Uterus (tissue), 4 donors: ENCODE results near the gene NSD2. TPM values are rescaled to one million over a fixed set of nuclear protein-coding genes. Genes with fewer than 3 reads are reported as not detected.

Experiments used
- DNase-seq, 2 donors: peaks; one replicate each; pipeline ENCODE4 v3.0.0-alpha.2; 2019 to 2020
- H3K27ac ChIP-seq, 2 donors: fragments of 200-600 bp; sonication (generic); 1 replicate in 1 of 2; 2 replicates in 1 of 2; pipeline ENCODE4 v1.5.1; 2016 to 2018
- H3K27me3 ChIP-seq, 2 donors: fragments of 200-600 bp; sonication (generic); one replicate each; pipeline ENCODE4 v1.5.1; 2018 to 2019; ENCODE audit warnings: control low read depth in 1 of 2
- H3K36me3 ChIP-seq, 2 donors: fragments of 200-600 bp; sonication (generic); one replicate each; pipeline ENCODE4 v1.5.1; 2019; ENCODE audit warnings: control low read depth in 1 of 2
- H3K4me1 ChIP-seq, 2 donors: fragments of 200-600 bp; sonication (generic); one replicate each; pipeline ENCODE4 v1.5.1; 2018 to 2019; ENCODE audit warnings: control low read depth in 1 of 2
- H3K4me3 ChIP-seq, 2 donors: fragments of 200-600 bp; sonication (generic); 1 replicate in 1 of 2; 2 replicates in 1 of 2; pipeline ENCODE4 v1.5.1; 2018 to 2019; ENCODE audit warnings: mild to moderate bottlenecking in 1 of 2
- H3K9me3 ChIP-seq, 2 donors: fragments of 200-600 bp; sonication (generic); one replicate each; pipeline ENCODE4 v1.5.1; 2019; ENCODE audit warnings: control low read depth in 1 of 2
- POLR2A ChIP-seq, 2 donors: fragments of 450-650 bp; IDR thresholded peaks; one replicate each; pipeline ENCODE4 v1.6.1; 2016; ENCODE audit warnings: antibody characterized with exemption in 2 of 2, mild to moderate bottlenecking in 1 of 2, moderate library complexity in 1 of 2
- intact Hi-C: fragments of 100-400 bp; cut with DNase I; formaldehyde crosslinking; loops from one replicate; pipeline ENCODE4 v1.15.1; 2023; ENCODE audit warnings: low total_unique reads
- total RNA-seq, 4 donors: library from RNA; depleted of rRNA in 3 of 4; stranded (reverse); fragments of >200 nt in 3 of 4; gene quantifications; one replicate each; pipeline versions ENCODE4 v1.1.0 to v1.2.4, GENCODE V29; 2014 to 2023
- TF ChIP-seq, protein P1 (sequence below), 4 experiments: fragments of 200-600 bp in 2 of 4; fragments of 450-650 bp in 2 of 4; sonication (generic) in 2 of 4; IDR thresholded peaks; one replicate each; pipeline ENCODE4 v1.5.1; 2016 to 2019; ENCODE audit warnings: antibody characterized with exemption in 4 of 4, mild to moderate bottlenecking in 2 of 4, moderate library complexity in 1 of 4
- donor health status: DM: yes; HTN: yes; CAD: no.

Gene NSD2
- total RNA-seq, 4 donors from 2014 or later = 10.3 to 75.3 (median 49.0) TPM

DNA sequence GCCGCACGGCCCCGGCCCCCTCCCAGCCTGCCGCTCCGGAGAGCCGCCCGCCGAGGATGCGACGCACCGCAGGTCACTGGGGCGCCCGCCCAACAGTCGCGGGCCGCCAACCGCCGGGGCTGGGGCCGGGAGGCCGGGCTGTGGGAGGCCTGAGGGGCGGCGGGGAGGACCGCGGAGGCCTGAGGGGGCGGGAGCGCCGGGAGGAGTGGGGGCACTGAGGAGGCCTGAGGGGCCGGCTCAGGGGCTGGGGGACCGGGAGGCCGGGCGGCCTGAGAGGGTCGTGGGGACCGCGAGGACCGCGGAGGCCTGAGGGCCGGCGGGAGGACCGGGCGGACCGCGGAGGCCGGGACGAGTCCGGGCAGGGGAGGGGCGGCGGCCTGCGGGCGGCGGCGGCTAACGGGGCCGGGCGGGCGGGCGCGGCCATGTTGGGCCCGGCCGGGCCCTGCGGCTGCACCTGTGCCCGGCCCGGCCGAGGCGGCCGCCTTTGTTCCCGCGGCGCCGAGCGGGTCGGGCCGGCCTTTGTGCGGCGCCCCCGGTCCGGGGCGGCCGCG, 353 bp downstream of the NSD2 start:
- Histone ChIP-seq H3K27ac (peak overlapping the region; percentile 94 to 95), H3K9me3 (no peaks in the 10 kb centered on the region), H3K4me3 (peak overlapping the region; percentile 50 to 98), H3K27me3 (peaks cover 0 to 9% of the 10 kb centered on the region in 2 donors), H3K4me1 (no peaks in the 10 kb centered on the region), H3K36me3 (no peaks in the 10 kb centered on the region)
- no peak for TF ChIP-seq POLR2A (IDR thresholded peaks at IDR 0.05)
- DNase-seq = peak; percentile 23 to 38
- intact Hi-C loops = no loop called here

GRCh38 chr4:1872870-1873269, 1.7 kb downstream of the NSD2 start:
- intact Hi-C loops = no loop called here
- no peaks in the 10 kb centered on the region for H3K4me1 ChIP-seq
- H3K9me3 ChIP-seq = no peaks in the 10 kb centered on the region
- TF ChIP-seq POLR2A (IDR thresholded peaks at IDR 0.05) = no peak
- TF ChIP-seq, protein P1, sequence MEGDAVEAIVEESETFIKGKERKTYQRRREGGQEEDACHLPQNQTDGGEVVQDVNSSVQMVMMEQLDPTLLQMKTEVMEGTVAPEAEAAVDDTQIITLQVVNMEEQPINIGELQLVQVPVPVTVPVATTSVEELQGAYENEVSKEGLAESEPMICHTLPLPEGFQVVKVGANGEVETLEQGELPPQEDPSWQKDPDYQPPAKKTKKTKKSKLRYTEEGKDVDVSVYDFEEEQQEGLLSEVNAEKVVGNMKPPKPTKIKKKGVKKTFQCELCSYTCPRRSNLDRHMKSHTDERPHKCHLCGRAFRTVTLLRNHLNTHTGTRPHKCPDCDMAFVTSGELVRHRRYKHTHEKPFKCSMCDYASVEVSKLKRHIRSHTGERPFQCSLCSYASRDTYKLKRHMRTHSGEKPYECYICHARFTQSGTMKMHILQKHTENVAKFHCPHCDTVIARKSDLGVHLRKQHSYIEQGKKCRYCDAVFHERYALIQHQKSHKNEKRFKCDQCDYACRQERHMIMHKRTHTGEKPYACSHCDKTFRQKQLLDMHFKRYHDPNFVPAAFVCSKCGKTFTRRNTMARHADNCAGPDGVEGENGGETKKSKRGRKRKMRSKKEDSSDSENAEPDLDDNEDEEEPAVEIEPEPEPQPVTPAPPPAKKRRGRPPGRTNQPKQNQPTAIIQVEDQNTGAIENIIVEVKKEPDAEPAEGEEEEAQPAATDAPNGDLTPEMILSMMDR (IDR thresholded peaks at IDR 0.05) = no peak
- H3K27me3 ChIP-seq = peaks cover 0 to 2% of the 10 kb centered on the region in 2 donors
- no peak for DNase-seq
- H3K4me3 ChIP-seq = no peak overlapping the region
- H3K36me3 ChIP-seq = no peaks in the 10 kb centered on the region
- no peak overlapping the region for H3K27ac ChIP-seq

- H3K4me1 ChIP-seq = no peaks in the 10 kb centered on the region
- H3K36me3 ChIP-seq = no peaks in the 10 kb centered on the region
- H3K27me3 ChIP-seq = no peaks in the 10 kb centered on the region
- no peak overlapping the region for H3K4me3 ChIP-seq
- no peak for DNase-seq
- no peak for TF ChIP-seq POLR2A (IDR thresholded peaks at IDR 0.05)
- TF ChIP-seq, protein P1 (IDR thresholded peaks at IDR 0.05) = no peak
- no peak overlapping the region for H3K27ac ChIP-seq
- intact Hi-C loops = no loop called here
- no peaks in the 10 kb centered on the region for H3K9me3 ChIP-seq
Measured at GRCh38 chr4:1873291-1873690, 2.1 kb downstream of the NSD2 start.

GRCh38 chr4:1873776-1874175, 2.6 kb downstream of the NSD2 start:
- H3K4me1 ChIP-seq = no peaks in the 10 kb centered on the region
- H3K27ac ChIP-seq = no peak overlapping the region
- TF ChIP-seq POLR2A (IDR thresholded peaks at IDR 0.05) = no peak
- TF ChIP-seq, protein P1 (IDR thresholded peaks at IDR 0.05) = no peak
- no peaks in the 10 kb centered on the region for H3K27me3 ChIP-seq
- intact Hi-C loops = no loop called here
- H3K36me3 ChIP-seq = no peaks in the 10 kb centered on the region
- H3K9me3 ChIP-seq = no peaks in the 10 kb centered on the region
- no peak for DNase-seq
- no peak overlapping the region for H3K4me3 ChIP-seq

GRCh38 chr4:1874201-1874600, 3.0 kb downstream of the NSD2 start:
- TF ChIP-seq, protein P1 (IDR thresholded peaks at IDR 0.05) = no peak
- no peak for TF ChIP-seq POLR2A (IDR thresholded peaks at IDR 0.05)
- H3K27me3 ChIP-seq = no peaks in the 10 kb centered on the region
- H3K4me3 ChIP-seq = no peak overlapping the region
- no peak overlapping the region for H3K27ac ChIP-seq
- intact Hi-C loops = no loop called here
- no peaks in the 10 kb centered on the region for H3K36me3 ChIP-seq
- H3K9me3 ChIP-seq = no peaks in the 10 kb centered on the region
- DNase-seq = no peak
- no peaks in the 10 kb centered on the region for H3K4me1 ChIP-seq

DNA sequence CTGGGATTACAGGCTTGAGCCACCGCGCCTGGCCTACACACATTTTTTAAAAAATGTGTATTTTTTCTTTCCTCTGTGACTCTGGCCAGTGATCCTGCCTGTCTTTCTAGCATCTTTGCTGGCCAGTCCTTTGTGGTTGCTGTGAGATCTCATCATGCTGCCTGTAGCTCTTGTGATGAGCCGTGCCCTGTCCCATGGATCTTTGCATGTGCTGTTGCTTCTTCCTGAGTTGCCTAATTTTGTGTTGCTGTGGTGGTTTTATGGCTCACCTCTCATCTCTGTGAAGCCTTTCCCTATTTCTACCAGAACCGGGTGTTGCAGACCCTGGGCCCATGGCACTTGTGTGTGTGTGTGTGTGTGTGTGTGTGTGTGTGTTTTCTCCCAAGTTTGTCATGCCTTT, 8.3 kb downstream of the NSD2 start:
- Histone ChIP-seq H3K27ac (no peak overlapping the region), H3K36me3 (no peaks in the 10 kb centered on the region), H3K4me1 (no peaks in the 10 kb centered on the region), H3K9me3 (no peaks in the 10 kb centered on the region), H3K27me3 (no peaks in the 10 kb centered on the region), H3K4me3 (no peak overlapping the region)
- DNase-seq = no peak
- TF ChIP-seq POLR2A (IDR thresholded peaks at IDR 0.05) = no peak
- TF ChIP-seq, protein P1 (IDR thresholded peaks at IDR 0.05) = no peak
- intact Hi-C loops = no loop called here
